ENCODE data around the gene ARID1B. TPM values are rescaled to one million over a fixed set of nuclear protein-coding genes. Genes with fewer than 3 reads are reported as not detected.
A peak's percentile ranks its signal among the peaks of the same experiment; 100 is the strongest.

The ARID1B gene
- total RNA-seq, 1 donor from 2014 or later = 18.5 TPM

DNA sequence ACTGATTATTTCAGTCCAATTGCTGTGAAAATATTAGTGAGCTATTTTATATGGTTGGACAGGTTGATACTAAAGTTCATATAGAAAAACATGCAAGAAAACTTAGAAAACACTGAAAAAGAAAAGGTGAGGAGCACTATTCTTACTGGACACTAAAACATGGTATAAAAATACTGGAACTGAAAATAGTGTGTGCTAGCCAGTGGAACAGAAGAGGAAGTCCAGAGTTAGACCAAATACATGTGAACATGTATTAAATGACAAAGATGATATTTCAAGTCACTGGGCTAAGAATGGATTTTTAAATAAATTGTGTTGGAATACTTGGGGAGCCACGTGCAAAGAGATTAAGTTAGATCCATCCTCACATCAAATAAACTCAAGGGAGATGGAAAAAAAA, 327.6 kb downstream of the ARID1B start:
- DNase-seq (ENCODE audit: low read depth) = no peak
- TF ChIP-seq, protein P1, sequence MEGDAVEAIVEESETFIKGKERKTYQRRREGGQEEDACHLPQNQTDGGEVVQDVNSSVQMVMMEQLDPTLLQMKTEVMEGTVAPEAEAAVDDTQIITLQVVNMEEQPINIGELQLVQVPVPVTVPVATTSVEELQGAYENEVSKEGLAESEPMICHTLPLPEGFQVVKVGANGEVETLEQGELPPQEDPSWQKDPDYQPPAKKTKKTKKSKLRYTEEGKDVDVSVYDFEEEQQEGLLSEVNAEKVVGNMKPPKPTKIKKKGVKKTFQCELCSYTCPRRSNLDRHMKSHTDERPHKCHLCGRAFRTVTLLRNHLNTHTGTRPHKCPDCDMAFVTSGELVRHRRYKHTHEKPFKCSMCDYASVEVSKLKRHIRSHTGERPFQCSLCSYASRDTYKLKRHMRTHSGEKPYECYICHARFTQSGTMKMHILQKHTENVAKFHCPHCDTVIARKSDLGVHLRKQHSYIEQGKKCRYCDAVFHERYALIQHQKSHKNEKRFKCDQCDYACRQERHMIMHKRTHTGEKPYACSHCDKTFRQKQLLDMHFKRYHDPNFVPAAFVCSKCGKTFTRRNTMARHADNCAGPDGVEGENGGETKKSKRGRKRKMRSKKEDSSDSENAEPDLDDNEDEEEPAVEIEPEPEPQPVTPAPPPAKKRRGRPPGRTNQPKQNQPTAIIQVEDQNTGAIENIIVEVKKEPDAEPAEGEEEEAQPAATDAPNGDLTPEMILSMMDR (conservative IDR thresholded peaks at IDR 0.05; ENCODE audit: low read depth, low read length) = no peak
- no peak overlapping the region for H3K4me3 ChIP-seq (ENCODE audit: low read depth, low read length)

GRCh38 chr6:157106487-157106886, 329.3 kb downstream of the ARID1B start:
- TF ChIP-seq, protein P1 (conservative IDR thresholded peaks at IDR 0.05; ENCODE audit: low read depth, low read length) = no peak
- DNase-seq (ENCODE audit: low read depth) = peak; percentile 33
- no peak overlapping the region for H3K4me3 ChIP-seq (ENCODE audit: low read depth, low read length)

- no peak overlapping the region for H3K4me3 ChIP-seq (ENCODE audit: low read depth, low read length)
- TF ChIP-seq, protein P1 (conservative IDR thresholded peaks at IDR 0.05; ENCODE audit: low read depth, low read length) = no peak
- no peak for DNase-seq (ENCODE audit: low read depth)
These were observed 330.4 kb downstream of the ARID1B start for GRCh38 chr6:157107571-157107914.

DNA sequence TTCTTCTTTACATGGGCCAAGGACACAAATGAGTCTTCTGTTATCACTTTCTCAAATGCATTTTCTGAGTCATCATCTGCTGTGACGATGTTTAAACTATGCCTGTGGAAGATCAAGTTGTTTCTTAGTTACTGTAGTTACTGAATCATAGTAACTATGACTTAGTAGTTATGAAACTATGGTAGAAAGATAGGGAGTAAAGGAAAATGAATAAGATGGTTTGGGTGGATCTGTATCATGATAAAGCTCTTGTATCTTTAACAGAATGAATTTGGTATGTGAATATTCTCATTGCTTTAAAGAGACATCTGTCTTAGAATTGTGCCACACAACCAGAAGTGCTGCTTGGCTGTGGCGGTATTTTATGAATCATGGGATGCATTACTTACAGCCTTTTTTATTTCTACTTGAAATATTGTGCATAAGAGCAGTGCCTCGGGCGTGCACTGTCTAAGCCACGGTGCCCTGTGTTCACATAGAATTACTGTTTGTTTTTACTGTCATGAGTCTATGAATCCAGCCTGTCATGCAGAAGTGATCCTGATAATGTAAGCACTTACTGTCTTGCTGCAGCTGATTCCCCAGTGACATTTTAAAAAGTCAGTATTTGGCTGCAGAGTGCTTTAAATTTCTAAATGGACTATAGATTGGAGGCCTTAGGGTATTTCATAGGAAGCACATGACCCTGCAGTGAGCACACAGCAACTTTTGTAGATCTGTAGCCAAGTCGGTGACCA, 330.9 kb downstream of the ARID1B start:
- no peak overlapping the region for H3K4me3 ChIP-seq (ENCODE audit: low read depth, low read length)
- no peak for DNase-seq (ENCODE audit: low read depth)

DNA sequence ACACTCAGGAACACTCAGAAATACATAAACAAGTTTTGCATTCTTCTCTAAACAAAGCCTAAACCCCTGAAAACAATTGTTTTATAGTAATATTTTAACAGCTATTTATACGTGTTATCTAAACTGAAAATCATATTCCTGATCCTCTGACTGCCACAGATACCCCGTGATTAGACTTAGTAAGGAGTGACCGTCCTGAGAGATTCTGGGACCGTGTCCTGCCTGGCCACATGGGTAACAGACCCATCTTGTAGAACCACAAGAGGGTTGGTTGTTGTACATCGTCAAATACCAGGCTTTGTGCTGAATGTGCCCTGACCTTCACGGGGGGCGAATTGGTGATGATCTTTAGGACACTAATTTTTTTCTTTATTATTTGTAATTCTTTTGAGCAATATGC, 331.7 kb downstream of the ARID1B start:
- TF ChIP-seq, protein P1 (conservative IDR thresholded peaks at IDR 0.05; ENCODE audit: low read depth, low read length) = no peak
- DNase-seq (ENCODE audit: low read depth) = no peak
- H3K4me3 ChIP-seq (ENCODE audit: low read depth, low read length) = no peak overlapping the region

More for the DNA sequence above, 330.9 kb downstream of the ARID1B start:
- TF ChIP-seq, protein P1 (conservative IDR thresholded peaks at IDR 0.05; ENCODE audit: low read depth, low read length) = no peak

- no peak for DNase-seq (ENCODE audit: low read depth)
- TF ChIP-seq, protein P1 (conservative IDR thresholded peaks at IDR 0.05; ENCODE audit: low read depth, low read length) = no peak
- no peak overlapping the region for H3K4me3 ChIP-seq (ENCODE audit: low read depth, low read length)
These were observed 333.4 kb downstream of the ARID1B start for GRCh38 chr6:157110607-157111006.

DNA sequence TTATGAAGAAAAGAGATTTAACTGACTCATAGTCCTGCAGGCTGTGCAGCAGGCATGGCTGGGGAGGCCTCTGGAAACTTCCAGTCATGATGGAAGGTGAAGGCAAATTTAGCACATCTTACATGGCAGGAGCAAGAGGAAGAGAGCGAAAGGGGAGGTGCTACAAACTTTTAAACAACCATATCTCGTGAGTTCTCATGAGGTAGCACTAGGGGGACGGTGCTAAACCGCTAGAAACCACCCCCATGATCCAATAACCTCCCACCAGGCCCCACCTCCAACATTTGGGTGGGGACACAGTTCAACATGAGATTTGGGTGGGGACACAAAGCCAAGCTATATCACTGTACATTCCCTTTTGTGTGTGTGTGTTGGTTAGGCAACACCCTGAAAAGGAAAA, 336.2 kb downstream of the ARID1B start:
- H3K4me3 ChIP-seq (ENCODE audit: low read depth, low read length) = no peak overlapping the region
- TF ChIP-seq, protein P1 (conservative IDR thresholded peaks at IDR 0.05; ENCODE audit: low read depth, low read length) = no peak
- DNase-seq (ENCODE audit: low read depth) = no peak

Data from epithelial cell of proximal tubule (primary cell).